Smooth muscle cell (in vitro differentiated cells): Measurements from ENCODE around the gene SH3GL3. TPM values are rescaled to one million over a fixed set of nuclear protein-coding genes. Genes with fewer than 3 reads are reported as not detected.
A peak's percentile ranks its signal among the peaks of the same experiment; 100 is the strongest.

Source experiments
- DNase-seq: peaks from one replicate; lab custom pipeline; 2025; ENCODE audit not compliant: unreplicated experiment; lab: John Stamatoyannopoulos, UW
- H2AFZ ChIP-seq: fragments of 200-600 bp; sonication (generic); 2 replicates; pipeline ENCODE4 v1.6.0; 2016; ENCODE audit warnings: antibody characterized with exemption, low read depth, mild to moderate bottlenecking
- H3F3A ChIP-seq: fragments of 200-600 bp; sonication (generic); 2 replicates; pipeline ENCODE4 v1.6.0; 2017; ENCODE audit warnings: antibody characterized with exemption, low read depth
- H3K27ac ChIP-seq: fragments of 200-600 bp; sonication (generic); 2 replicates; pipeline ENCODE4 v1.5.1; 2016; ENCODE audit warnings: low read depth, mild to moderate bottlenecking
- H3K27me3 ChIP-seq: fragments of 200-600 bp; sonication (generic); 2 replicates; pipeline ENCODE4 v1.6.1; 2016; ENCODE audit warnings: low read depth, mild to moderate bottlenecking
- H3K36me3 ChIP-seq: fragments of 200-600 bp; sonication (generic); 2 replicates; pipeline ENCODE4 v1.5.1; 2016; ENCODE audit warnings: low read depth
- H3K4me1 ChIP-seq: fragments of 200-600 bp; sonication (generic); 2 replicates; pipeline ENCODE4 v1.5.1; 2016; ENCODE audit warnings: low read depth
- H3K4me2 ChIP-seq: fragments of 200-600 bp; sonication (generic); 2 replicates; pipeline ENCODE4 v1.6.0; 2016; ENCODE audit warnings: mild to moderate bottlenecking
- H3K4me3 ChIP-seq: fragments of 200-600 bp; sonication (generic); 2 replicates; pipeline ENCODE4 v1.5.1; 2016; ENCODE audit warnings: mild to moderate bottlenecking
- H3K79me2 ChIP-seq: fragments of 200-600 bp; sonication (generic); 2 replicates; pipeline ENCODE4 v1.6.0; 2016; ENCODE audit warnings: low read depth, mild to moderate bottlenecking
- H3K9ac ChIP-seq: fragments of 200-600 bp; sonication (generic); 2 replicates; pipeline ENCODE4 v1.6.0; 2016; ENCODE audit warnings: low read depth
- H3K9me3 ChIP-seq: fragments of 200-600 bp; sonication (generic); replicated peaks from 2 replicates; pipeline ENCODE4 v1.5.1; 2016; ENCODE audit warnings: low read depth
- H4K20me1 ChIP-seq: fragments of 200-600 bp; sonication (generic); 2 replicates; pipeline ENCODE4 v1.6.0; 2016; ENCODE audit warnings: low read depth
- CTCF ChIP-seq: fragments of 200-600 bp; sonication (generic); IDR thresholded peaks from 2 replicates; pipeline ENCODE4 v1.5.1; 2017; ENCODE audit warnings: borderline replicate concordance, mild to moderate bottlenecking, antibody characterized with exemption; ENCODE audit not compliant: insufficient read depth, poor library complexity, severe bottlenecking
- WGBS: methylation state at CpG from one replicate; pipeline ENCODE4 v1.1.7; 2016; ENCODE audit warnings: low lambda C conversion rate; 5-methylcytosine and 5-hydroxymethylcytosine counted together
- polyA plus RNA-seq: library from polyadenylated mRNA; unstranded; fragments of >200 nt; fragmentation: Nextera tagmentation; extraction: Ambion mirVana; gene quantifications from 2 replicates; pipeline ENCODE4 v1.2.1, GENCODE V29; 2016
- total RNA-seq: library from RNA; depleted of rRNA; stranded (reverse); fragments of >200 nt; gene quantifications from 2 replicates; pipeline ENCODE4 v1.2.3, GENCODE V29; 2014

The SH3GL3 gene
- total and polyA plus RNA-seq, 2 experiments from 2014 or later, result 0.50 to 2.2 TPM

- Histone ChIP-seq H3K4me3 (no peak overlapping the region), H3K9me3 (no peaks in the 10 kb centered on the region), H3K4me2 (no peak overlapping the region), H3K4me1 (no peaks in the 10 kb centered on the region), H3K9ac (no peak overlapping the region), H3K79me2 (no peaks in the 10 kb centered on the region), H2AFZ (no peak overlapping the region), H4K20me1 (no peaks in the 10 kb centered on the region), H3K27ac (no peak overlapping the region), H3F3A (no peaks in the 10 kb centered on the region), H3K27me3 (no peaks in the 10 kb centered on the region), H3K36me3 (no peaks in the 10 kb centered on the region)
- TF ChIP-seq CTCF, result no peak
- DNase-seq, result no peak
- 67% methylated on average over 3 of the region's 3 CpGs for WGBS
Measured at GRCh38 chr15:83565138-83565537, 118.0 kb downstream of the SH3GL3 start.

- H3K36me3 ChIP-seq, result no peaks in the 10 kb centered on the region
- no peaks in the 10 kb centered on the region for H3K27me3 ChIP-seq
- H3K27ac ChIP-seq, result no peak overlapping the region
- no peaks in the 10 kb centered on the region for H3K9me3 ChIP-seq
- no peak overlapping the region for H2AFZ ChIP-seq
- WGBS, result 29% methylated on average over 4 of the region's 4 CpGs
- no peaks in the 10 kb centered on the region for H3F3A ChIP-seq
- H3K4me3 ChIP-seq, result no peak overlapping the region
- no peak overlapping the region for H3K9ac ChIP-seq
- H4K20me1 ChIP-seq, result no peaks in the 10 kb centered on the region
- H3K4me1 ChIP-seq, result no peaks in the 10 kb centered on the region
- DNase-seq, result no peak
- H3K4me2 ChIP-seq, result no peak overlapping the region
- peak; percentile 75 for TF ChIP-seq CTCF
- H3K79me2 ChIP-seq, result no peaks in the 10 kb centered on the region
Measured at GRCh38 chr15:83565553-83566159, 118.5 kb downstream of the SH3GL3 start.

- no peaks in the 10 kb centered on the region for H3K79me2 ChIP-seq
- H3K27ac ChIP-seq, result no peak overlapping the region
- no peak overlapping the region for H3K9ac ChIP-seq
- H4K20me1 ChIP-seq, result no peaks in the 10 kb centered on the region
- DNase-seq, result no peak
- no peaks in the 10 kb centered on the region for H3F3A ChIP-seq
- no peak overlapping the region for H3K4me2 ChIP-seq
- TF ChIP-seq CTCF, result no peak
- H3K9me3 ChIP-seq, result no peaks in the 10 kb centered on the region
- no peaks in the 10 kb centered on the region for H3K36me3 ChIP-seq
- no peaks in the 10 kb centered on the region for H3K27me3 ChIP-seq
- no peak overlapping the region for H3K4me3 ChIP-seq
- H2AFZ ChIP-seq, result no peak overlapping the region
- no peaks in the 10 kb centered on the region for H3K4me1 ChIP-seq
- WGBS, result 82% methylated on average over 2 of the region's 2 CpGs
Measured at GRCh38 chr15:83567318-83567717, 120.2 kb downstream of the SH3GL3 start.

- TF ChIP-seq CTCF, result no peak
- H3K4me1 ChIP-seq, result no peaks in the 10 kb centered on the region
- no peaks in the 10 kb centered on the region for H3K79me2 ChIP-seq
- H3K27ac ChIP-seq, result no peak overlapping the region
- H3K9me3 ChIP-seq, result no peaks in the 10 kb centered on the region
- H3K36me3 ChIP-seq, result no peaks in the 10 kb centered on the region
- H3K4me2 ChIP-seq, result no peak overlapping the region
- no peaks in the 10 kb centered on the region for H3K27me3 ChIP-seq
- H4K20me1 ChIP-seq, result no peaks in the 10 kb centered on the region
- H2AFZ ChIP-seq, result no peak overlapping the region
- H3K4me3 ChIP-seq, result no peak overlapping the region
- no peak overlapping the region for H3K9ac ChIP-seq
- no peaks in the 10 kb centered on the region for H3F3A ChIP-seq
- no peak for DNase-seq
Measured at GRCh38 chr15:83569341-83569740, 122.2 kb downstream of the SH3GL3 start.
